Measurements from ENCODE around the gene EXTL2. TPM values are rescaled to one million over a fixed set of nuclear protein-coding genes. Genes with fewer than 3 reads are reported as not detected.

The EXTL2 gene
- polyA plus RNA-seq, 1 donor from 2014 or later, result 34.2 TPM

DNA sequence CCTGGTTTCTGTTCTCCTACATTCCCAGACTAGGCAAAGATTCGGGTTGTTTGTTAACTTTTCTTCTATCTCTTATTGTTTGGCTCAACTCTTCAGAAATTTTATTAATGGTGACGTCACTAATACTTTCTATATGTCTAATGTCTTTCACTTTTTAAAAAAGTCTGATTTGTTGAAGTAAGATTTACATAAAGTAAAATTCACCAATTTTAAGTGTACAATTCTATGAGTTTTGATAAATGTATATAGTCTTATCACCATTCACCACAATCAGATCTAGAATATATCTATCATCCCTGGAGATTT is 27.8 kb downstream of the EXTL2 start:
- no peak overlapping the region for H3K27ac ChIP-seq (ENCODE audit: low read length)
- no peak overlapping the region for H3K4me3 ChIP-seq (ENCODE audit: low read length)
- H3K27me3 ChIP-seq (ENCODE audit: insufficient read depth, low read depth, low read length), result no peaks in the 10 kb centered on the region
- no peak overlapping the region for H2AFZ ChIP-seq (ENCODE audit: low read depth, low read length)
- no peaks in the 10 kb centered on the region for H3K79me2 ChIP-seq (replicated peaks; ENCODE audit: insufficient read depth, low read length)
- H3K9ac ChIP-seq (ENCODE audit: low read length), result no peak overlapping the region
- no peaks in the 10 kb centered on the region for H4K20me1 ChIP-seq (ENCODE audit: insufficient read depth)
- TF ChIP-seq, protein P1, sequence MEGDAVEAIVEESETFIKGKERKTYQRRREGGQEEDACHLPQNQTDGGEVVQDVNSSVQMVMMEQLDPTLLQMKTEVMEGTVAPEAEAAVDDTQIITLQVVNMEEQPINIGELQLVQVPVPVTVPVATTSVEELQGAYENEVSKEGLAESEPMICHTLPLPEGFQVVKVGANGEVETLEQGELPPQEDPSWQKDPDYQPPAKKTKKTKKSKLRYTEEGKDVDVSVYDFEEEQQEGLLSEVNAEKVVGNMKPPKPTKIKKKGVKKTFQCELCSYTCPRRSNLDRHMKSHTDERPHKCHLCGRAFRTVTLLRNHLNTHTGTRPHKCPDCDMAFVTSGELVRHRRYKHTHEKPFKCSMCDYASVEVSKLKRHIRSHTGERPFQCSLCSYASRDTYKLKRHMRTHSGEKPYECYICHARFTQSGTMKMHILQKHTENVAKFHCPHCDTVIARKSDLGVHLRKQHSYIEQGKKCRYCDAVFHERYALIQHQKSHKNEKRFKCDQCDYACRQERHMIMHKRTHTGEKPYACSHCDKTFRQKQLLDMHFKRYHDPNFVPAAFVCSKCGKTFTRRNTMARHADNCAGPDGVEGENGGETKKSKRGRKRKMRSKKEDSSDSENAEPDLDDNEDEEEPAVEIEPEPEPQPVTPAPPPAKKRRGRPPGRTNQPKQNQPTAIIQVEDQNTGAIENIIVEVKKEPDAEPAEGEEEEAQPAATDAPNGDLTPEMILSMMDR (IDR thresholded peaks at IDR 0.05; ENCODE audit: poor library complexity, severe bottlenecking), result no peak
- TF ChIP-seq, protein P2, sequence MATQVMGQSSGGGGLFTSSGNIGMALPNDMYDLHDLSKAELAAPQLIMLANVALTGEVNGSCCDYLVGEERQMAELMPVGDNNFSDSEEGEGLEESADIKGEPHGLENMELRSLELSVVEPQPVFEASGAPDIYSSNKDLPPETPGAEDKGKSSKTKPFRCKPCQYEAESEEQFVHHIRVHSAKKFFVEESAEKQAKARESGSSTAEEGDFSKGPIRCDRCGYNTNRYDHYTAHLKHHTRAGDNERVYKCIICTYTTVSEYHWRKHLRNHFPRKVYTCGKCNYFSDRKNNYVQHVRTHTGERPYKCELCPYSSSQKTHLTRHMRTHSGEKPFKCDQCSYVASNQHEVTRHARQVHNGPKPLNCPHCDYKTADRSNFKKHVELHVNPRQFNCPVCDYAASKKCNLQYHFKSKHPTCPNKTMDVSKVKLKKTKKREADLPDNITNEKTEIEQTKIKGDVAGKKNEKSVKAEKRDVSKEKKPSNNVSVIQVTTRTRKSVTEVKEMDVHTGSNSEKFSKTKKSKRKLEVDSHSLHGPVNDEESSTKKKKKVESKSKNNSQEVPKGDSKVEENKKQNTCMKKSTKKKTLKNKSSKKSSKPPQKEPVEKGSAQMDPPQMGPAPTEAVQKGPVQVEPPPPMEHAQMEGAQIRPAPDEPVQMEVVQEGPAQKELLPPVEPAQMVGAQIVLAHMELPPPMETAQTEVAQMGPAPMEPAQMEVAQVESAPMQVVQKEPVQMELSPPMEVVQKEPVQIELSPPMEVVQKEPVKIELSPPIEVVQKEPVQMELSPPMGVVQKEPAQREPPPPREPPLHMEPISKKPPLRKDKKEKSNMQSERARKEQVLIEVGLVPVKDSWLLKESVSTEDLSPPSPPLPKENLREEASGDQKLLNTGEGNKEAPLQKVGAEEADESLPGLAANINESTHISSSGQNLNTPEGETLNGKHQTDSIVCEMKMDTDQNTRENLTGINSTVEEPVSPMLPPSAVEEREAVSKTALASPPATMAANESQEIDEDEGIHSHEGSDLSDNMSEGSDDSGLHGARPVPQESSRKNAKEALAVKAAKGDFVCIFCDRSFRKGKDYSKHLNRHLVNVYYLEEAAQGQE (IDR thresholded peaks at IDR 0.05; ENCODE audit: borderline replicate concordance), result no peak
- no peak for TF ChIP-seq SMC3 (conservative IDR thresholded peaks at IDR 0.05; ENCODE audit: poor library complexity)
- TF ChIP-seq TAF1 (IDR thresholded peaks at IDR 0.05; ENCODE audit: low read depth), result no peak
- no peak overlapping the region for H3K4me2 ChIP-seq (ENCODE audit: low read length)
- no peaks in the 10 kb centered on the region for H3F3A ChIP-seq (ENCODE audit: insufficient read depth, low read length, poor library complexity, severe bottlenecking)
- H3K9me3 ChIP-seq (ENCODE audit: low read length), result no peaks in the 10 kb centered on the region
- H3K36me3 ChIP-seq (ENCODE audit: insufficient read depth, low read length), result no peaks in the 10 kb centered on the region
- H3K9me2 ChIP-seq (ENCODE audit: insufficient read depth, low read length), result no peaks in the 10 kb centered on the region

DNA sequence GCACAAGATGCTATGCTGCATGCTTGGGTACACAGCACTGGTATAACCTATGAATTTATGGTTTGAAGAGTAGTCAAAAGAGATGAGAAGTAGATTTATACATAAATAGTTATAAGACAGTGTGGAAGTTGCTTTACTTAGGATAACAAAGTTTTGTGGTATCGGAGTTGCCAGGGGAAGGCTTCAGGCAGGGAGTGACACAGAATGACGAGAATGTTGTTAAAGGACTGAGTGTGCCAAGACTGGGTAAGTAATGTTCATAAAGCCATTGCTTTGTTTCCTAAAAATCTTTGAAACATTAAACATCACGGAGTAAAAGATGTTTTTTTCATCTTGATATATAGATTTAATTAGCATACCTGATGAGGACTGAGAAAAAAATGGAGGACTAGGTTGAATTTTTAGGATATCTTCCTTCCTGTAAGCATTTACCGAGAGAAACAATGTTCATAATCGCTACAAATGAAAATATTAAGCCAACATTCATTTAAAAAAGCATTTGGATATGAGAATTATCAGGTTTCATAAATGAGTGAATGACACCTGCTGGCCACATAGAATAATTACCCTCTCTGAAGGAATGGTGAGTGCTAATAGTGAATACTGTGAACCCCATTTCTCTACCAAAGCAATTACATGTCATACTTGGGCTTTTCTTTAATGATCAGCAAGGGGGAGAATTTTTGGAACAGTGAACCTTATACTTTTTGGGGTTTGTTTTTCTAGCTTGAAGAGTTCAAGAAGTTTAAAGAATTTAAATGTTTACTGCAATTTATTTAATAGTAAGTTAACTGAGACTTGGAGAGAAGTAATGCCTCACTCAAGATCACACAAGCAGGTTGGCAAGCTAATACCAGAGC is 28.4 kb downstream of the EXTL2 start:
- Histone ChIP-seq H3K27me3 (ENCODE audit: insufficient read depth, low read depth, low read length) (no peaks in the 10 kb centered on the region), H3F3A (ENCODE audit: insufficient read depth, low read length, poor library complexity, severe bottlenecking) (no peaks in the 10 kb centered on the region), H3K9me2 (ENCODE audit: insufficient read depth, low read length) (no peaks in the 10 kb centered on the region), H3K9ac (ENCODE audit: low read length) (no peak overlapping the region), H3K4me3 (ENCODE audit: low read length) (no peak overlapping the region), H4K20me1 (ENCODE audit: insufficient read depth) (no peaks in the 10 kb centered on the region), H3K4me2 (ENCODE audit: low read length) (no peak overlapping the region), H3K9me3 (ENCODE audit: low read length) (no peaks in the 10 kb centered on the region), H3K36me3 (ENCODE audit: insufficient read depth, low read length) (no peaks in the 10 kb centered on the region), H3K79me2 (replicated peaks; ENCODE audit: insufficient read depth, low read length) (no peaks in the 10 kb centered on the region), H2AFZ (ENCODE audit: low read depth, low read length) (no peak overlapping the region), H3K27ac (ENCODE audit: low read length) (no peak overlapping the region)
- peak; percentile 77 for TF ChIP-seq RAD21 (conservative IDR thresholded peaks at IDR 0.05)
- TF ChIP-seq, protein P1 (IDR thresholded peaks at IDR 0.05; ENCODE audit: poor library complexity, severe bottlenecking), result peak; percentile 76
- peak; percentile 89 for TF ChIP-seq SMC3 (conservative IDR thresholded peaks at IDR 0.05; ENCODE audit: poor library complexity)
- no peak for TF ChIP-seq MXI1 (conservative IDR thresholded peaks at IDR 0.05; ENCODE audit: poor library complexity, severe bottlenecking)
- no peak for TF ChIP-seq EZH2 (IDR thresholded peaks at IDR 0.05; ENCODE audit: borderline replicate concordance, insufficient read depth, low read length, poor library complexity, severe bottlenecking)
